ENCODE measurements around the gene TRIM2. TPM values are rescaled to one million over a fixed set of nuclear protein-coding genes. Genes with fewer than 3 reads are reported as not detected.

TRIM2 gene
- total RNA-seq, 1 donor from 2014 or later = 20.2 TPM

DNA sequence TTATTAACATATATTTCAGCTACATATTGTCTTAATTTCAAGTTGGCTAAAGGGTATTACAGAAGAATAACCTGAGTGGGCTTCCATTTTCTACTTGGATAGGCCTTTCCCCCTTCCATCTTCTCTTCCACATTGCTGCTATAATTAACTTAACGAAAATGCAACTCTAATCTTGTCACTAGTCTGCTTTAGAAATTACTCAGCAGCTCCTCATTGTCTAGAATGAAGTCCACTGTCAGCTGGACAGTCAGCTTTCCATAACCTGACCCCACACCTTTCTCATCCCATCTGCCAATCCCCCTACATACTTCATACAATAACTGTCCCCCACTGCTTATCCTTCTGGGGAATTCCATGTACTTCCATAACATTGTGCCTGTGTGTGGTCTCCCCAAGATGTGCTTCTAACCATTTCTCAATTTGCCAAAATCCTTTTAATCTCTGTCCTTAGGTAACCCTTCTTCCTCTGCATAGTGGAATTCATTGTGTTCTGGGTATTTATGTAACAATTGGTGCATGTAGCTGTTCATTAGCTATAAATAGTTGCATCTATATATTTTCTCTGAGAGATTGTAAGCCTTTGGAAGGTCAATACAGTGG, 145.1 kb downstream of the TRIM2 start:
- no peak overlapping the region for H3K27ac ChIP-seq (replicated peaks)
- no peaks in the 10 kb centered on the region for H3K9me3 ChIP-seq (replicated peaks)
- no peak overlapping the region for H3K4me3 ChIP-seq
- no peaks in the 10 kb centered on the region for H3K27me3 ChIP-seq (ENCODE audit: low read depth)
- intact Hi-C loops (cut with micrococcal nuclease) = no loop called here
- no peak for DNase-seq
- peaks cover 13% of the 10 kb centered on the region for H3K4me1 ChIP-seq
- TF ChIP-seq, protein P1, sequence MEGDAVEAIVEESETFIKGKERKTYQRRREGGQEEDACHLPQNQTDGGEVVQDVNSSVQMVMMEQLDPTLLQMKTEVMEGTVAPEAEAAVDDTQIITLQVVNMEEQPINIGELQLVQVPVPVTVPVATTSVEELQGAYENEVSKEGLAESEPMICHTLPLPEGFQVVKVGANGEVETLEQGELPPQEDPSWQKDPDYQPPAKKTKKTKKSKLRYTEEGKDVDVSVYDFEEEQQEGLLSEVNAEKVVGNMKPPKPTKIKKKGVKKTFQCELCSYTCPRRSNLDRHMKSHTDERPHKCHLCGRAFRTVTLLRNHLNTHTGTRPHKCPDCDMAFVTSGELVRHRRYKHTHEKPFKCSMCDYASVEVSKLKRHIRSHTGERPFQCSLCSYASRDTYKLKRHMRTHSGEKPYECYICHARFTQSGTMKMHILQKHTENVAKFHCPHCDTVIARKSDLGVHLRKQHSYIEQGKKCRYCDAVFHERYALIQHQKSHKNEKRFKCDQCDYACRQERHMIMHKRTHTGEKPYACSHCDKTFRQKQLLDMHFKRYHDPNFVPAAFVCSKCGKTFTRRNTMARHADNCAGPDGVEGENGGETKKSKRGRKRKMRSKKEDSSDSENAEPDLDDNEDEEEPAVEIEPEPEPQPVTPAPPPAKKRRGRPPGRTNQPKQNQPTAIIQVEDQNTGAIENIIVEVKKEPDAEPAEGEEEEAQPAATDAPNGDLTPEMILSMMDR (IDR thresholded peaks at IDR 0.05; ENCODE audit: borderline replicate concordance) = no peak
- H3K36me3 ChIP-seq = no peaks in the 10 kb centered on the region

DNA sequence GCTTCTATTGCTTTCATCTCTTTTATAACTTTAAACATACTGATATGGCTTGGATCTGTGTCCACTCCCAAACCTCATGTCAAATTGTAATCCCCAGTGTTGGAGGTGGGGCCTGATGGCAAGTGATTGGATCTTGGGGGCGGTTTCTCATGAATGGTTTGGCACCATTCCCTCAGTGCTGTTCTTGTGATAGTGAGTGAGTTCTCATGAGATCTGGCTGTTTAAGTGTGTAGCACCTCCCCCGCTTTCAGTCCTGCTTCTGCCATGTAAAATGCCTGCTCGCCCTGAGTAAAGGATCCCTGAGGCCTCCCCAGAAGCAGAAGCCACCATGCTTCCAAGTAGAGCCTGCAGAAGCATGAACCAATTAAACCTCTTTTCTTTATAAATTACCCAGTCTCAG, 157.9 kb downstream of the TRIM2 start:
- Histone ChIP-seq H3K27ac (replicated peaks) (no peak overlapping the region), H3K36me3 (no peaks in the 10 kb centered on the region), H3K4me3 (no peak overlapping the region), H3K4me1 (no peaks in the 10 kb centered on the region), H3K9me3 (replicated peaks) (peaks cover 8% of the 10 kb centered on the region), H3K27me3 (ENCODE audit: low read depth) (no peaks in the 10 kb centered on the region)
- intact Hi-C loops (cut with micrococcal nuclease) = no loop called here
- TF ChIP-seq, protein P1 (IDR thresholded peaks at IDR 0.05; ENCODE audit: borderline replicate concordance) = no peak
- no peak for DNase-seq

DNA sequence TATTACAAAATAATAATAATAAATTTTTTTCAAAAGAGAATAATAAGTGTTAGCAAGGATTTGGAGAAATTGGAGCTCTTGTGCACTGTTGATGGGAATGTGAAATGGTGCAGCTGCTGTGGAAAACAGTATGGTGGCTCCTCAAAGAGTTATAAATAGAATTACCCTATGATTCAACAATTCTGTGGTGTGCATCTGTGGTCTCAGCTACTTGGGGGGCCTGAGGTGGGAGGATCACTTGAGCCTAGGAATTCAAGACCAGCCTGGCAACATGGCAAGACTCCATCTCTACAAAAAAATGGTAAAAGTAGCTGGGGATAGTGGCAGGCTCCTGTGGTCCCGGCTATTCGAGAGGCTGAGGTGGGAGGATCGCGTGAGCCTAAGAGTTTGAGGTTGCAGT, 159.8 kb downstream of the TRIM2 start:
- no peak overlapping the region for H3K27ac ChIP-seq (replicated peaks)
- no peaks in the 10 kb centered on the region for H3K36me3 ChIP-seq
- no peaks in the 10 kb centered on the region for H3K27me3 ChIP-seq (ENCODE audit: low read depth)
- no peaks in the 10 kb centered on the region for H3K4me1 ChIP-seq
- no peak for DNase-seq
- intact Hi-C loops (cut with micrococcal nuclease) = no loop called here
- TF ChIP-seq, protein P1 (IDR thresholded peaks at IDR 0.05; ENCODE audit: borderline replicate concordance) = no peak
- H3K4me3 ChIP-seq = no peak overlapping the region
- H3K9me3 ChIP-seq (replicated peaks) = peaks cover 8% of the 10 kb centered on the region

DNA sequence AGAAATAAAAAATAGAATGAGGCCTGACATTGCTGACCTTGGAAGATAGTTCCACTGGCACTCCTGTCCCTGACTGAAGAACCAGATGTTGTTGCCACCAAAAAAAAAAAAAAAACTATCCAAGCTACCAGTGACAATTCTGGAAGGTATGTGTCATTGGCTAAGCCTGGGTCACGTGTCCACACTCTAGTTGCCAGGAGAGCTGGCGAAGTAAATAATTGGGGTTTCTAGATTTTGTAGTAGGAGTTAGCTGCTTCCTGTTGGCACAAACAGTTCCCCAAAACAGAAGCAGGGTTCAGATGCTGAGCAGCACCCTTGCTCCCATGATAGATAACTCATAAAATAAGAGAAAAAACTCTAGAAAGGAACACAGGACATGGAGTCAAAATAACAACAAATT, 160.8 kb downstream of the TRIM2 start:
- Histone ChIP-seq H3K4me3 (no peak overlapping the region), H3K36me3 (no peaks in the 10 kb centered on the region), H3K27me3 (ENCODE audit: low read depth) (no peaks in the 10 kb centered on the region), H3K9me3 (replicated peaks) (peaks cover 8% of the 10 kb centered on the region), H3K27ac (replicated peaks) (no peak overlapping the region), H3K4me1 (no peaks in the 10 kb centered on the region)
- TF ChIP-seq, protein P1 (IDR thresholded peaks at IDR 0.05; ENCODE audit: borderline replicate concordance) = no peak
- intact Hi-C loops (cut with micrococcal nuclease) = no loop called here
- DNase-seq = no peak

DNA sequence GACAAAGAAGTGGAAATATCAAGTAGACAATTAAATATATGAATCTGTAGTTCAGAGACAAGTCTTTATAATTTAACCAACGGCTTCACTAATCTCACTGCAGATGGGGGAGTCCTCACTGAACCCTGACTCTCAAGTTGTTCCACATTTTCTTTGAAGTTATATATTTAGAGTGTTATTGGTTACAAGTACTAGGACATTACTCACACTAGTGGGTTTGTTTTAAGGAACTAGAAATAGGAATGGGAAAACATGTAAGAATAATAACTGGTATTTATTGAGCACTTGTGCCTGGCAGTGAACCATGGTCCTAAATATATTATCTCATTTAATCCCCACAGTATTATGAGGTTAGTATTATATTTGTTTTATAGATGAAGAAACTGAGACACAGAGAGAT, 162.2 kb downstream of the TRIM2 start:
- H3K27me3 ChIP-seq (ENCODE audit: low read depth) = no peaks in the 10 kb centered on the region
- peaks cover 11% of the 10 kb centered on the region for H3K9me3 ChIP-seq (replicated peaks)
- TF ChIP-seq, protein P1 (IDR thresholded peaks at IDR 0.05; ENCODE audit: borderline replicate concordance) = no peak
- H3K4me3 ChIP-seq = no peak overlapping the region
- H3K36me3 ChIP-seq = no peaks in the 10 kb centered on the region
- no peaks in the 10 kb centered on the region for H3K4me1 ChIP-seq
- H3K27ac ChIP-seq (replicated peaks) = no peak overlapping the region
- no peak for DNase-seq
- intact Hi-C loops (cut with micrococcal nuclease) = no loop called here
